H1 (cell line): Measurements from ENCODE around the gene AIG1. TPM values are rescaled to one million over a fixed set of nuclear protein-coding genes. Genes with fewer than 3 reads are reported as not detected.

Experiments
- CBX8 ChIP-seq: fragments of 300-800, 300-1000 bp; sonication (generic); IDR thresholded peaks from 2 replicates; pipeline ENCODE4 v1.7.1; 2016; ENCODE audit warnings: low read depth, low read length, borderline replicate concordance
- CTBP2 ChIP-seq: IDR thresholded peaks from 2 replicates; pipeline ENCODE4 v1.7.0; 2011; ENCODE audit warnings: borderline replicate concordance, mild to moderate bottlenecking, moderate library complexity, mixed read lengths, low read length; ENCODE audit not compliant: insufficient read depth, insufficient read length
- E2F6 ChIP-seq: IDR thresholded peaks from 2 replicates; pipeline ENCODE4 v1.6.1; 2012; ENCODE audit warnings: inconsistent platforms
- HDAC2 ChIP-seq, 2 experiments: fragments of 300-600 bp in 1 of 2; sonication (generic) in 1 of 2; IDR thresholded peaks; 2 replicates each; pipeline ENCODE4 v1.6.1; 2011 to 2012; ENCODE audit warnings: low read depth in 2 of 2, low read length in 2 of 2, mild to moderate bottlenecking in 2 of 2, moderate library complexity in 2 of 2, borderline replicate concordance in 1 of 2, inconsistent platforms in 1 of 2
- JUN ChIP-seq: IDR thresholded peaks from 2 replicates; pipeline ENCODE4 v1.6.1; 2011; ENCODE audit warnings: low read depth, mild to moderate bottlenecking, improper control_type of control experiment, low read length
- SAP30 ChIP-seq: fragments of 300-600 bp; sonication (generic); IDR thresholded peaks from 2 replicates; pipeline ENCODE4 v1.7.1; 2012; ENCODE audit warnings: low read length, moderate library complexity, mild to moderate bottlenecking, inconsistent platforms; ENCODE audit not compliant: insufficient read depth, insufficient replicate concordance
- SIX5 ChIP-seq: IDR thresholded peaks from 2 replicates; pipeline ENCODE4 v1.6.1; 2011; ENCODE audit warnings: mild to moderate bottlenecking, low read depth, low read length
- polyA plus RNA-seq, 7 experiments: library from polyadenylated mRNA; depleted of rRNA in 3 of 7; stranded (reverse) in 5 of 7; unstranded in 2 of 7; fragments of >200 nt in 5 of 7; fragments of 200-250 nt in 2 of 7; gene quantifications; 1 replicate in 5 of 7; 2 replicates in 1 of 7; 4 replicates in 1 of 7; pipeline versions ENCODE4 v1.2.1 to v1.2.3, GENCODE V29; 2011 to 2013; ENCODE audit warnings: missing spikeins in 2 of 7, mixed read lengths in 2 of 7
- total RNA-seq: library from RNA; stranded (reverse); fragmentation: NEBNext Ultra II Directional; extraction: Animal tissue kit (Norgen Biotek cat#: 25700); gene quantifications from 2 replicates; pipeline ENCODE4 v1.2.1, GENCODE V29; 2021

The AIG1 gene
- total and polyA plus RNA-seq, 2 of the 8 experiments (the other 6 are each of a cell fraction or from before 2014, with no cell fraction given), result 56.6 to 58.4 TPM

- no peak for TF ChIP-seq E2F6
- no peak for TF ChIP-seq HDAC2 (IDR thresholded peaks at IDR 0.05; ENCODE audit: borderline replicate concordance in 1 of 2, low read depth in 2 of 2, low read length in 2 of 2)
- TF ChIP-seq JUN, result no peak
- no peak for TF ChIP-seq CBX8
- no peak for TF ChIP-seq CTBP2
- no peak for TF ChIP-seq SIX5
- no peak for TF ChIP-seq SAP30
These were observed 132.9 kb downstream of the AIG1 start (continued) for GRCh38 chr6:143193571-143194094.
